Measurements from ENCODE around the gene ZCCHC14. TPM values are rescaled to one million over a fixed set of nuclear protein-coding genes. Genes with fewer than 3 reads are reported as not detected.

The ZCCHC14 gene
- total RNA-seq, 2 donors from 2014 or later = 3.0 to 5.2 TPM

DNA sequence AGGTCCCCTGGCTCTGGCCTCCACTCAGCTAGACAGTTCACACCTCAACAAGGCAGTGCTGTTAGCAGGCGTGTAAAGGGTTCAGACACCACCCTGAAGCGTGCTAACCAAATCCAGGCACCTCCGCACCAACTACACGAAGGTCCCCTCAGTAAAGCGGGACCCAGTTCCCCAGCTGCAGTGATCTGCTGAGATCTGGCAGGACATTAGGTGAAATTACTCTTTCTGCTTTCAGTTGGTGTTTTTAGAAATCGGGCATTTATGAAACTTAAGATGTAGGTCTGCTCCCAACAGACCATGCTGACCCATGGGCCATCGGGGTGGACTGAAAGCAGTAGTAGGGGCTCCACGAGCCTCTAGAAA is 136.4 kb downstream of the ZCCHC14 start:
- peaks cover 54% of the 10 kb centered on the region for H3K36me3 Mint-ChIP-seq (ENCODE audit: low read depth)
- no peaks in the 10 kb centered on the region for H3K4me1 Mint-ChIP-seq
- no peaks in the 10 kb centered on the region for H3K9me3 Mint-ChIP-seq
- no peak overlapping the region for H3K27ac Mint-ChIP-seq
- H3K27me3 Mint-ChIP-seq = no peaks in the 10 kb centered on the region
- no peak for ATAC-seq (replicated peaks)
- no peak overlapping the region for H3K4me3 Mint-ChIP-seq

Other genes starting within 250 kb of the ZCCHC14 start
- 1 to 10 TPM; 6.2 to 8.2 TPM for gene C16orf95, start 175.6 kb downstream of the ZCCHC14 start, total RNA-seq
- 10 to 100 TPM; 21.9 to 29.1 TPM for gene FBXO31, start 109.2 kb downstream of the ZCCHC14 start, total RNA-seq
- 10 to 100 TPM; 57.3 to 69.1 TPM for gene MAP1LC3B, start 100.7 kb downstream of the ZCCHC14 start, total RNA-seq
- under 1 TPM in 1 of 2 donors, not detected in 1; 0.09 TPM for gene JPH3, start 109.5 kb upstream of the ZCCHC14 start, total RNA-seq

All from activated T-helper 17 cell treated with anti-CD3 and anti-CD28 coated beads, Interleukin-2, amount 50 U/mL, for 72 hours (primary cell).